ENCODE results near the gene MAN2A2. TPM values are rescaled to one million over a fixed set of nuclear protein-coding genes. Genes with fewer than 3 reads are reported as not detected.

The MAN2A2 gene
- total RNA-seq (18.2 and 36.0 TPM in 2 replicates), polyA plus RNA-seq (11.3 and 18.0 TPM in 2 replicates), polyA minus RNA-seq (ENCODE audit: low replicate concordance) (69.8 and 80.4 TPM in 2 replicates)
- 12.6 and 16.0 TPM in 2 replicates for polyA plus RNA-seq (2012)

GRCh38 chr15:90902840-90903732 lies at the start of gene MAN2A2:
Gene MAN2A2 (plus strand): TSS chr15:90903302. CDS start chr15:90904208, 906 bp downstream.
- TF ChIP-seq CTCF (conservative IDR thresholded peaks at IDR 0.05 in 1 of 2, IDR thresholded peaks at IDR 0.05 in 1 of 2; ENCODE audit: low read depth in 1 of 2, low read length in 2 of 2) = no peak
- TF ChIP-seq EZH2 (IDR thresholded peaks at IDR 0.05; ENCODE audit: low read length, missing control alignments) = no peak
- H3K36me3 ChIP-seq (ENCODE audit: control insufficient read depth, insufficient read depth, low read length) = peaks cover 13% of the 10 kb centered on the region
- DNase-seq (ENCODE audit: low read depth in 2 of 2) = peak; percentile 19 to 55
- peak within 1 kb of the TSS; percentile 71 for H3K27ac ChIP-seq (ENCODE audit: insufficient read depth, low read length)
- peak within 1 kb of the TSS; percentile 94 for H3K4me2 ChIP-seq (ENCODE audit: extremely low read depth, insufficient read depth, low read length)
- no peaks in the 10 kb centered on the region for H3K79me2 ChIP-seq (ENCODE audit: control insufficient read depth, insufficient read depth, low read length)
- H3K4me3 ChIP-seq (replicated peaks in 1 of 4; ENCODE audit: control extremely low read depth in 1 of 4, insufficient read depth in 1 of 4, low read depth in 3 of 4, low read length in 4 of 4) = peak within 1 kb of the TSS; percentile 75 to 82 (median 76)
- no peaks in the 10 kb centered on the region for H3K4me1 ChIP-seq (ENCODE audit: control insufficient read depth, extremely low read depth, insufficient read depth, low read length)
- peak within 1 kb of the TSS; percentile 91 for H2AFZ ChIP-seq (ENCODE audit: low read length)
- no peaks in the 10 kb centered on the region for H3K9me3 ChIP-seq (ENCODE audit: control insufficient read depth, insufficient read depth, low read depth, low read length)
- H3K9ac ChIP-seq (ENCODE audit: insufficient read depth, low read length) = peak within 1 kb of the TSS; percentile 73
- H3K27me3 ChIP-seq (ENCODE audit: control insufficient read depth, insufficient read depth, low read length) = no peaks in the 10 kb centered on the region
- H4K20me1 ChIP-seq (ENCODE audit: control insufficient read depth, extremely low read depth, insufficient read depth, low read length) = no peaks in the 10 kb centered on the region

- Histone ChIP-seq H3K9ac (ENCODE audit: insufficient read depth, low read length) (no peak overlapping the region), H3K27ac (ENCODE audit: insufficient read depth, low read length) (no peak overlapping the region), H3K4me2 (ENCODE audit: extremely low read depth, insufficient read depth, low read length) (no peak overlapping the region), H3K79me2 (ENCODE audit: control insufficient read depth, insufficient read depth, low read length) (no peaks in the 10 kb centered on the region), H3K27me3 (ENCODE audit: control insufficient read depth, insufficient read depth, low read length) (no peaks in the 10 kb centered on the region), H3K36me3 (ENCODE audit: control insufficient read depth, insufficient read depth, low read length) (no peaks in the 10 kb centered on the region), H3K9me3 (ENCODE audit: control insufficient read depth, insufficient read depth, low read depth, low read length) (no peaks in the 10 kb centered on the region), H2AFZ (ENCODE audit: low read length) (no peak overlapping the region), H3K4me1 (ENCODE audit: control insufficient read depth, extremely low read depth, insufficient read depth, low read length) (peaks cover 9% of the 10 kb centered on the region), H3K4me3 (replicated peaks in 1 of 4; ENCODE audit: control extremely low read depth in 1 of 4, insufficient read depth in 1 of 4, low read depth in 3 of 4, low read length in 4 of 4) (no peak overlapping the region), H4K20me1 (ENCODE audit: control insufficient read depth, extremely low read depth, insufficient read depth, low read length) (no peaks in the 10 kb centered on the region)
- no peak for TF ChIP-seq CTCF (conservative IDR thresholded peaks at IDR 0.05 in 1 of 2, IDR thresholded peaks at IDR 0.05 in 1 of 2; ENCODE audit: low read depth in 1 of 2, low read length in 2 of 2)
- TF ChIP-seq EZH2 (IDR thresholded peaks at IDR 0.05; ENCODE audit: low read length, missing control alignments) = no peak
- DNase-seq (ENCODE audit: low read depth in 2 of 2) = no peak
Observed at GRCh38 chr15:90855139-90855538, 48.0 kb upstream of the MAN2A2 start.

- Histone ChIP-seq H3K4me3 (replicated peaks in 1 of 4; ENCODE audit: control extremely low read depth in 1 of 4, insufficient read depth in 1 of 4, low read depth in 3 of 4, low read length in 4 of 4) (no peak overlapping the region), H3K4me2 (ENCODE audit: extremely low read depth, insufficient read depth, low read length) (no peak overlapping the region), H3K9me3 (ENCODE audit: control insufficient read depth, insufficient read depth, low read depth, low read length) (no peaks in the 10 kb centered on the region), H4K20me1 (ENCODE audit: control insufficient read depth, extremely low read depth, insufficient read depth, low read length) (no peaks in the 10 kb centered on the region), H3K79me2 (ENCODE audit: control insufficient read depth, insufficient read depth, low read length) (no peaks in the 10 kb centered on the region), H3K27me3 (ENCODE audit: control insufficient read depth, insufficient read depth, low read length) (no peaks in the 10 kb centered on the region), H3K9ac (ENCODE audit: insufficient read depth, low read length) (no peak overlapping the region), H3K27ac (ENCODE audit: insufficient read depth, low read length) (no peak overlapping the region), H3K36me3 (ENCODE audit: control insufficient read depth, insufficient read depth, low read length) (no peaks in the 10 kb centered on the region), H2AFZ (ENCODE audit: low read length) (no peak overlapping the region), H3K4me1 (ENCODE audit: control insufficient read depth, extremely low read depth, insufficient read depth, low read length) (peaks cover 8% of the 10 kb centered on the region)
- TF ChIP-seq CTCF (conservative IDR thresholded peaks at IDR 0.05 in 1 of 2, IDR thresholded peaks at IDR 0.05 in 1 of 2; ENCODE audit: low read depth in 1 of 2, low read length in 2 of 2) (no peak), EZH2 (IDR thresholded peaks at IDR 0.05; ENCODE audit: low read length, missing control alignments) (no peak)
- DNase-seq (ENCODE audit: low read depth in 2 of 2) = no peak
Observed at GRCh38 chr15:90857337-90857736, 45.8 kb upstream of the MAN2A2 start.
